ENCODE data around the gene ZNF677.

DNA sequence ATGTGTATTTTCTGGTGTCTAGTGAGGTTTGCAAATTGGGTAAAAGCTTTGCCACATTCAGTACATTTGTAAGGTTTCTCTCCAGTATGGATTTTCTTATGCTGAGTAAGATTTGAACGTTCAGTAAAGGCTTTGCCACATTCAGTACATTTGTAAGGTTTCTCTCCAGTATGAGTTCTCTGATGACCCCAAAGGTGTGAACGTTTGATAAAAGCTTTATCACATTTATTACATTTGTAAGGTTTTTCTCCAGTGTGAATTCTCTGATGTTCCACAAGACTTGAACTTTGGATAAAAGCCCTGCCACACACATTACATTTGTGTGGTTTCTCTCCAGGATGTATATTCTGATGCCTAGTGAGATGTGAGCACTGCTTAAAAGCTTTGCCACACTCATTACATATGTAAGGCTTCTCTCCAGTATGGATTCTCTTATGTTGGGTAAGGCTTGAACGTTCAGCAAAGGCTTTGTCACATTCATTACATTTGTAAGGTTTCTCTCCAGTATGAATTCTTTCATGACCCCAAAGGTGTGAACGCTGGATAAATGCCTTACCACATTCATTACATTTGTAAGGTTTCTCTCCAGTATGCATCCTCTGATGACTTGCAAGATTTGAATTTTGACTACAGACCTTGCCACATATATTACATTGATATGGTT, 17.4 kb downstream of the ZNF677 start:
- no peak for TF ChIP-seq POLR2A (IDR thresholded peaks at IDR 0.05)
- TF ChIP-seq, protein P1, sequence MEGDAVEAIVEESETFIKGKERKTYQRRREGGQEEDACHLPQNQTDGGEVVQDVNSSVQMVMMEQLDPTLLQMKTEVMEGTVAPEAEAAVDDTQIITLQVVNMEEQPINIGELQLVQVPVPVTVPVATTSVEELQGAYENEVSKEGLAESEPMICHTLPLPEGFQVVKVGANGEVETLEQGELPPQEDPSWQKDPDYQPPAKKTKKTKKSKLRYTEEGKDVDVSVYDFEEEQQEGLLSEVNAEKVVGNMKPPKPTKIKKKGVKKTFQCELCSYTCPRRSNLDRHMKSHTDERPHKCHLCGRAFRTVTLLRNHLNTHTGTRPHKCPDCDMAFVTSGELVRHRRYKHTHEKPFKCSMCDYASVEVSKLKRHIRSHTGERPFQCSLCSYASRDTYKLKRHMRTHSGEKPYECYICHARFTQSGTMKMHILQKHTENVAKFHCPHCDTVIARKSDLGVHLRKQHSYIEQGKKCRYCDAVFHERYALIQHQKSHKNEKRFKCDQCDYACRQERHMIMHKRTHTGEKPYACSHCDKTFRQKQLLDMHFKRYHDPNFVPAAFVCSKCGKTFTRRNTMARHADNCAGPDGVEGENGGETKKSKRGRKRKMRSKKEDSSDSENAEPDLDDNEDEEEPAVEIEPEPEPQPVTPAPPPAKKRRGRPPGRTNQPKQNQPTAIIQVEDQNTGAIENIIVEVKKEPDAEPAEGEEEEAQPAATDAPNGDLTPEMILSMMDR (IDR thresholded peaks at IDR 0.05), result no peak
